Mesangial cell (primary cell): ENCODE results near the gene KRTAP1-1. TPM values are rescaled to one million over a fixed set of nuclear protein-coding genes. Genes with fewer than 3 reads are reported as not detected.

Experiments used
- total RNA-seq: library from RNA; depleted of rRNA; stranded (reverse); fragments of >200 nt; gene quantifications from 2 replicates; pipeline ENCODE4 v1.2.3, GENCODE V29; 2015

KRTAP1-1 gene
- total RNA-seq, result not detected in 2 replicates

GRCh38 chr17:41040783-41041571 is at the start of gene KRTAP1-1:
TSS of gene KRTAP1-1 (minus strand) at chr17:41041450. CDS start at chr17:41041397, 53 bp downstream.

GRCh38 chr17:41084100-41084856 is 43.0 kb upstream of the KRTAP1-1 start, which contains the start of gene KRTAP4-7:
TSS of gene KRTAP4-7 (plus strand) at chr17:41084150. CDS start at chr17:41084207, 57 bp downstream.

GRCh38 chr17:41065829-41066624 is 24.8 kb upstream of the KRTAP1-1 start, which contains the start of gene KRTAP2-4:
TSS of gene KRTAP2-4 (minus strand) at chr17:41065879. CDS start at chr17:41065845, 34 bp downstream.

DNA sequence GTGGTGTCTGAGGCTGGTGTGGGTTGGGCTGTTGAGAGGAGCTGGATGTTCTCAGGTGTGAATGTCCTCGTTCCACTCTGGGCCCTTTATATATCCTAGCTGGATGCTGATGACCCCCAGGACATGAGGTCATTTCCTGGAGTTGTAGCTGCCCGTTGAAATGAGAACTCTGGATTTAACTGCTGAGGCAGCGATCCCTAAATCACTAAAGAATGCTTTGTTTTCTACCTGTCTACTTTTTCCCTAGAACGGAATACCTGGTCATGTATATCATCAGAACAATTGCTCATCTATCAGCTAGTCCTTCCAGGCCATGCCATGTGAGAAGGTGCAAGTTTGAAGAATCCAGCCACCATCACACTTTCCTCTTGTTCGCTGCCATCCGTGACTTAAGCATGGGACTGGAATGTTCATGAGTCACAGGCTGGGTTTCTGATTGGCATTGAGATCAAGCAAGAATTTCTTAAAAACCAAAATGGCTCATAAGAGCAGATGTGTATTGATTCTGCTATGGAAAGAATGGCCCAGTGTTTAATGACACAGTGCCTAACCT is 18.9 kb upstream of the KRTAP1-1 start, which contains the start of gene KRTAP2-3:
KRTAP2-3 (minus strand) TSS at position 63 of the 553 bp plus-strand sequence. CDS start 64 bp downstream, outside the sequence.

DNA sequence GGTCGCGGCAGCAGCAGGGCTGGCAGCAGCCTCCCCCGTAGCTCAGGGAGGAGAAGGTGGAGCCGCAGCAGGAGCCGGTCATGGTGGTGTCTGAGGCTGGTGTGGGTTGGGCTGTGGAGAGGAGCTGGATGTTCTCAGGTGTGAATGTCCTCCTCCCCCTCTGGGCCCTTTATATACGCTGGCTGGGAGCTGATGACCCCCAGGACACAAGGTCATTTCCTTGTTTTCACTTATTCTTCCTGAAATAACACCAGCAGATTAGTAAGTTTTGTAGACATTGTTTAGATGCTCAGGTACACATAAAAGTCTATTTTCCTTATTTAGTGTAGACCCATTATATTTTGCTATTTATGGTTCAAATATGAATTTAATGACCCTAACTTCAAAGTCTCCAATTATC is 13.9 kb upstream of the KRTAP1-1 start, which contains the start of gene KRTAP2-2:
KRTAP2-2 (minus strand) TSS at position 101 of the 400 bp plus-strand sequence; CDS start at position 82, 19 bp downstream.

DNA sequence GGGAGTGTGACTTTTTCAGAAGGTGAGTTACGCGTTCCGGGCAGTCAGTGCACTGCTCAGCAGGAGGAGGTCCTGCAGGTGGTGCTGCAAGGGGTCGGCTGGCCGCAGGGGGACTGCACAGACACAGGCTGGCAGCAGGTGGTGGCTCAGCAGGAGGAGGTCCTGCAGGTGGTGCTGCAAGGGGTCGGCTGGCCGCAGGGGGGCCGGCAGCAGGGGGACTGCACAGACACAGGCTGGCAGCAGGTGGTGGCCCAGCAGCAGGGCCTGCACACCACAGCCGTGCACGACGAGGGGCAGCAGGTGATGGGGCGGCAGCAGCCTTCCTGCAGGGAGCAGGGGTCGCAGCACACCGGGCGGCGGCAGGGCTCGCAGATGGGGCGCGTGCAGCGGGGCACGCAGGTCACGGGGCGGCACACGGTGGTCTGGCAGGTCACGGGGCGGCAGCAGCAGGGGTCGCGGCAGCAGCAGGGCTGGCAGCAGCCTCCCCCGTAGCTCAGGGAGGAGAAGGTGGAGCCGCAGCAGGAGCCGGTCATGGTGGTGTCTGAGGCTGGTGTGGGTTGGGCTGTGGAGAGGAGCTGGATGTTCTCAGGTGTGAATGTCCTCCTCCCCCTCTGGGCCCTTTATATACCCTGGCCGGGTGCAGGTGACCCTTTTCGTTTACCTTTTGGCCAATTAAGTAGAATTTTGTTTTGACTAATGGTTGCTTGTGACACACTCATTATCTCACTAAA is 5.7 kb upstream of the KRTAP1-1 start, which contains the start of gene KRTAP2-1:
KRTAP2-1 (minus strand) TSS at position 582 of the 731 bp plus-strand sequence; CDS start at position 533, 49 bp downstream.

DNA sequence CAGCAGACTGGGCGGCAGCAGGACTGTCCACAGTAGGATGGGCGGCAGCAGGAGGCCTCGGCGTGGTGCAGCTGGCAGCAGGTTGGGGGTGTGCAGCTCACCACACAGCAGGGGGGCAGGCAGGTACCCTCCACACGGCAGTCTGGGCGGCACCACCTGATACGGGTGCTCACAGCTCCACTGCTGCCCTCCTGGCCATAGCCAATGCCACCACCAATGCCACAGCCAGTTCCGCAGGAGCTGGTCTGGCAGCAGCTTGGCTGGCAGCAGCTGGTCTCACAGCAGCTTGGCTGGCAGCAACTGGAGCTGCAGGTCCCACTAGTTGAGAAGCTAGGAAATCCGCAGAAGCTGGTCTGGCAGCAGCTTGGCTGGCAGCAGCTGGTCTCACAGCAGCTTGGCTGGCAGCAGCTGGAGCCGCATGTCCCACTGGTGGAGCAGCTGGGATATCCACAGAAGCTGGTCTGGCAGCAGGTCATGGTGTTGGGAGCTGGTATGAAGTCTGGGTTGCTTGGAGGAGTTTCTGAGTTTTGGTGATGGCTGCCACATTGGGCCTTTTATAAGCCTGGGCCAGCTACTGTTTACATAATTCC is 6.8 kb downstream of the KRTAP1-1 start, which contains the start of gene KRTAP1-3:
KRTAP1-3 (minus strand) TSS at position 529 of the 590 bp plus-strand sequence; CDS start at position 476, 53 bp downstream.

GRCh38 chr17:41029633-41030245 is 11.5 kb downstream of the KRTAP1-1 start, which contains the start of gene KRTAP1-4:
TSS of gene KRTAP1-4 (minus strand) at chr17:41030195. CDS start at chr17:41030078, 117 bp downstream.

GRCh38 chr17:41026715-41027471 is 14.4 kb downstream of the KRTAP1-1 start, which contains the start of gene KRTAP1-5:
TSS of gene KRTAP1-5 (minus strand) at chr17:41027208. CDS start at chr17:41027155, 53 bp downstream.

GRCh38 chr17:41008811-41009210 is 32.4 kb downstream of the KRTAP1-1 start, which contains the start of gene KRTAP3-1:
TSS of gene KRTAP3-1 (minus strand) at chr17:41009128. CDS start at chr17:41009074, 54 bp downstream.

DNA sequence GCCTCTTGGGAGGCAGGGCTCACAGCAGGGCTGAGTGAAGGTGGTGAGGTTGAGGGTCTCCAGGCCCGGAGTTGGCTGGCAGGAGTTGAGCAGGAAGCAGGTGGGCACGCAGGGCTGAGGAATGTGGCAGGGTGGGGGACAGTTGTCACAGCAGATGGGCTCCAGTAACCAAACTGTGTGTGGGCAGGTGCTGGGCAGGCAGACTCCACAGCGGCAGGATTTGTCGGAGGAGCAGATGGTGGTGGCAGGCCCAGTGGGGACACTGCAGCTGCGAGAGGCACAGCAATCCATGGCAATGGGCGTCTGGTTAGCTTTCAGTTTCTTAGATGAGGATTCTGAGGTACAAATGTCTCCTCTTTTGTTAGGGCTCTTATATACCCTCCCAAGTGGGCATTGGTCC is 41.7 kb downstream of the KRTAP1-1 start, which contains the start of gene KRTAP3-2:
KRTAP3-2 (minus strand) TSS at position 344 of the 400 bp plus-strand sequence; CDS start at position 291, 53 bp downstream.

GRCh38 chr17:40993839-40994238 is 47.4 kb downstream of the KRTAP1-1 start, which contains the start of gene KRTAP3-3:
TSS of gene KRTAP3-3 (minus strand) at chr17:40994164. CDS start at chr17:40994097, 67 bp downstream.

Other genes with a start within 250 kb of the KRTAP1-1 start
- 0.51 TPM in 1 of 2 replicates, not detected in the other for gene KRT28, start 241.5 kb downstream of the KRTAP1-1 start, total RNA-seq
- gene KRT10, start 218.8 kb downstream of the KRTAP1-1 start, total RNA-seq, result 10.3 and 49.9 TPM in 2 replicates
- gene KRT12, start 174.2 kb downstream of the KRTAP1-1 start, total RNA-seq, result 0.13 TPM in 1 of 2 replicates, not detected in the other
- gene KRT20, start 156.2 kb downstream of the KRTAP1-1 start, total RNA-seq, result under 0.01 TPM in 1 of 2 replicates, not detected in the other
- gene KRT23, start 103.8 kb downstream of the KRTAP1-1 start, total RNA-seq, result 0.76 TPM in 1 of 2 replicates, not detected in the other
- gene KRT39, start 74.5 kb downstream of the KRTAP1-1 start, total RNA-seq, result not detected in 2 replicates
- gene KRT40, start 57.1 kb downstream of the KRTAP1-1 start, total RNA-seq, result not detected in 2 replicates
- not detected in 2 replicates for gene KRTAP3-3, start 47.3 kb downstream of the KRTAP1-1 start, total RNA-seq
- gene KRTAP3-2, start 41.5 kb downstream of the KRTAP1-1 start, total RNA-seq, result not detected in 2 replicates
- not detected in 2 replicates for gene KRTAP3-1, start 32.3 kb downstream of the KRTAP1-1 start, total RNA-seq
- not detected in 2 replicates for gene KRTAP1-5, start 14.2 kb downstream of the KRTAP1-1 start, total RNA-seq
- not detected in 2 replicates for gene KRTAP1-4, start 11.3 kb downstream of the KRTAP1-1 start, total RNA-seq
- not detected in 2 replicates for gene KRTAP1-3, start 6.6 kb downstream of the KRTAP1-1 start, total RNA-seq
- not detected in 2 replicates for gene KRTAP2-1, start 5.9 kb upstream of the KRTAP1-1 start, total RNA-seq
- not detected in 2 replicates for gene KRTAP2-2, start 13.8 kb upstream of the KRTAP1-1 start, total RNA-seq
- 0.13 and 2.6 TPM in 2 replicates for gene KRTAP2-3, start 18.7 kb upstream of the KRTAP1-1 start, total RNA-seq
- gene KRTAP2-4, start 24.4 kb upstream of the KRTAP1-1 start, total RNA-seq, result not detected in 2 replicates
- gene KRTAP4-7, start 42.7 kb upstream of the KRTAP1-1 start, total RNA-seq, result not detected in 2 replicates
- not detected in 2 replicates for gene KRTAP4-8, start 56.7 kb upstream of the KRTAP1-1 start, total RNA-seq
- gene KRTAP4-16, start 60.8 kb upstream of the KRTAP1-1 start, total RNA-seq, result not detected in 2 replicates
- gene KRTAP4-9, start 63.9 kb upstream of the KRTAP1-1 start, total RNA-seq, result not detected in 2 replicates
- not detected in 2 replicates for gene KRTAP4-11, start 76.9 kb upstream of the KRTAP1-1 start, total RNA-seq
- gene KRTAP4-12, start 82.7 kb upstream of the KRTAP1-1 start, total RNA-seq, result not detected in 2 replicates
- gene KRTAP4-6, start 99.1 kb upstream of the KRTAP1-1 start, total RNA-seq, result not detected in 2 replicates
- not detected in 2 replicates for gene KRTAP4-5, start 108.4 kb upstream of the KRTAP1-1 start, total RNA-seq
- gene KRTAP4-4, start 119.3 kb upstream of the KRTAP1-1 start, total RNA-seq, result not detected in 2 replicates
- gene KRTAP4-3, start 126.8 kb upstream of the KRTAP1-1 start, total RNA-seq, result not detected in 2 replicates
- gene KRTAP4-2, start 136.8 kb upstream of the KRTAP1-1 start, total RNA-seq, result not detected in 2 replicates
- not detected in 2 replicates for gene KRTAP4-1, start 143.5 kb upstream of the KRTAP1-1 start, total RNA-seq
- gene KRTAP9-1, start 148.4 kb upstream of the KRTAP1-1 start, total RNA-seq, result not detected in 2 replicates
- not detected in 2 replicates for gene KRTAP9-2, start 185.2 kb upstream of the KRTAP1-1 start, total RNA-seq
- gene KRTAP9-3, start 191.0 kb upstream of the KRTAP1-1 start, total RNA-seq, result not detected in 2 replicates
- not detected in 2 replicates for gene KRTAP9-8, start 196.5 kb upstream of the KRTAP1-1 start, total RNA-seq
- not detected in 2 replicates for gene KRTAP9-4, start 208.2 kb upstream of the KRTAP1-1 start, total RNA-seq
- not detected in 2 replicates for gene KRTAP9-9, start 213.9 kb upstream of the KRTAP1-1 start, total RNA-seq
- not detected in 2 replicates for gene KRTAP9-6, start 223.9 kb upstream of the KRTAP1-1 start, total RNA-seq
- not detected in 2 replicates for gene KRTAP9-7, start 234.2 kb upstream of the KRTAP1-1 start, total RNA-seq